Gastrocnemius medialis (tissue), 4 donors: ENCODE data around the gene CKAP4. TPM values are rescaled to one million over a fixed set of nuclear protein-coding genes. Genes with fewer than 3 reads are reported as not detected.

Experiments used
- ATAC-seq, 2 donors: fragments of 150-250 bp; one replicate each; pipeline ENCODE4 v1.9.1; 2016
- DNase-seq, 2 donors: peaks; one replicate each; pipeline ENCODE4 v3.0.0-alpha.2; 2019
- H3K27ac ChIP-seq, 4 donors: fragments of 200-600 bp; sonication (generic); 1 replicate in 1 of 4; 2 replicates in 3 of 4; pipeline ENCODE4 v1.5.1; 2016 to 2018; ENCODE audit warnings: mild to moderate bottlenecking in 2 of 4, moderate library complexity in 1 of 4
- H3K27me3 ChIP-seq, 3 donors: fragments of 200-600 bp; sonication (generic) in 2 of 3; 1 replicate in 1 of 3; 2 replicates in 2 of 3; pipeline versions ENCODE4 v1.5.1 to v1.6.0; 2016 to 2019; ENCODE audit warnings: mild to moderate bottlenecking in 1 of 3, moderate library complexity in 1 of 3
- H3K36me3 ChIP-seq, 2 donors: fragments of 200-600 bp; sonication (generic) in 1 of 2; one replicate each; pipeline ENCODE4 v1.5.1; 2017 to 2018
- H3K4me1 ChIP-seq, 2 donors: fragments of 200-600 bp; sonication (generic) in 1 of 2; one replicate each; pipeline ENCODE4 v1.5.1; 2016 to 2017; ENCODE audit warnings: mild to moderate bottlenecking in 2 of 2
- H3K4me3 ChIP-seq, 4 donors: fragments of 200-600 bp; sonication (generic) in 3 of 4; 1 replicate in 1 of 4; 2 replicates in 3 of 4; pipeline ENCODE4 v1.5.1; 2016 to 2019; ENCODE audit warnings: mild to moderate bottlenecking in 2 of 4
- H3K9me3 ChIP-seq, 3 donors: fragments of 200-600 bp; sonication (generic) in 2 of 3; 1 replicate in 1 of 3; 2 replicates in 2 of 3; pipeline ENCODE4 v1.5.1; 2016 to 2019
- CTCF ChIP-seq, 5 experiments: fragments of 450-650 bp in 3 of 5; fragments of 200-600 bp in 2 of 5; sonication (generic) in 2 of 5; IDR thresholded peaks in 4 of 5; conservative IDR thresholded peaks in 1 of 5; 1 replicate in 4 of 5; 2 replicates in 1 of 5; pipeline ENCODE4 v1.5.1; 2016 to 2019; ENCODE audit warnings: antibody characterized with exemption in 5 of 5, mild to moderate bottlenecking in 3 of 5, moderate library complexity in 3 of 5
- POLR2A ChIP-seq, 2 donors: fragments of 450-650 bp; IDR thresholded peaks; one replicate each; pipeline ENCODE4 v1.6.1; 2017; ENCODE audit warnings: antibody characterized with exemption in 2 of 2, mild to moderate bottlenecking in 2 of 2, moderate library complexity in 2 of 2
- in situ Hi-C, 4 donors: fragments of 200-750 bp; cut with MboI; loops; one replicate each; pipeline versions ENCODE4 v1.15.0 to v1.8.0; 2017; ENCODE audit warnings: low sequenced_read_pairs in 4 of 4
- intact Hi-C: fragments of 100-400 bp; cut with DNase I; formaldehyde crosslinking; loops from one replicate; pipeline ENCODE4 v1.15.1; 2023; ENCODE audit warnings: low total_unique reads
- total RNA-seq, 4 donors: library from RNA; depleted of rRNA; stranded (reverse); fragments of >200 nt; gene quantifications; one replicate each; pipeline versions ENCODE4 v1.1.0 to v1.2.3, GENCODE V29; 2016

CKAP4 gene
- total RNA-seq, 4 donors from 2014 or later = 9.7 to 17.6 (median 15.7) TPM

DNA sequence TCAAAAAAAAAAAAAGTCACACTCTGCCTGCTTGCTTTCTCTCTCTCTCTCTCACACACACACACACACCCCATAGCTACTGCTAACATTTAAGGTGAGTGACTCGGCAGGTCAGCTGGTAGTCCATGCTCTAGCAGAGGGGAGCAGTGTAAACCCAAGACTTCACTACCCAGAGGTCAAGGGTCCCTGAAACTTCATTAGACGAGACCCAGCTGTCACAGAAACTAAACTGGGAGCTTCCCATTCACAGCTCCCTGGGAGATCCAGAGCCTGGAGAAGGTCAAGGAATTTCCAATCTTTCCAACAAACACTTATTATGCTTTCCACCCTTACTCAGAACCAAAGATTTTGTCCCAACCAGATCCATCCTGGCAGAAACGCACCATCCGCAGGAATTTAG lies 33.2 kb downstream of the CKAP4 start:
- intact Hi-C loops (no loop called here), in situ Hi-C loops (loop anchor here in 1 of 4 donors (5.0 kb wide), 1 partner anchor 797 kb away; no protein-coding TSS in a partner anchor)
- no peak overlapping the region for H3K4me3 ChIP-seq
- no peaks in the 10 kb centered on the region for H3K27me3 ChIP-seq
- no peaks in the 10 kb centered on the region for H3K4me1 ChIP-seq
- no peak for DNase-seq
- H3K27ac ChIP-seq = no peak overlapping the region
- no peaks in the 10 kb centered on the region for H3K36me3 ChIP-seq
- no peak for TF ChIP-seq CTCF (IDR thresholded peaks at IDR 0.05 in 4 of 5, conservative IDR thresholded peaks at IDR 0.05 in 1 of 5)
- TF ChIP-seq POLR2A (IDR thresholded peaks at IDR 0.05) = no peak
- ATAC-seq = no peak
- H3K9me3 ChIP-seq = no peaks in the 10 kb centered on the region

DNA sequence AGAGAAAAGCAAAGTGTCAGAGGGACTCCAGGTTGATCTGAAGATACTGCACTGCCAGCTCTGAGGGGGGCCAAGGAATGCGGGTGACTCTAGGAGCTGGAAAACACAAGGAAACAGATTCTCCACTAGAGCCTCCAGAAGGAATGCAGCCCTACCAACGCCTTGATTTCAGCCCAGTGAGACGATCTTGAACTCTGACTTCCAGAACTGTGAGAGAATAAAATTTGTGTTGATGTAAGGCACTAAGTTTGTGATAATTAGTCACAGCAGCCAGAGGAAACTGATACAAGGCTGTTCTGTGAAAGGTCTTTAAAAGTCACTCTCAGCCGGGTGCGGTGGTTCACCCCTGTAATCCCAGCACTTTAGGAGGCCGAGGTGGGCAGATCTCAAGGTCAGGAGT lies 34.2 kb downstream of the CKAP4 start:
- no peaks in the 10 kb centered on the region for H3K4me1 ChIP-seq
- no peaks in the 10 kb centered on the region for H3K27me3 ChIP-seq
- no peak overlapping the region for H3K27ac ChIP-seq
- intact Hi-C loops = no loop called here
- ATAC-seq = no peak
- H3K9me3 ChIP-seq = no peaks in the 10 kb centered on the region
- H3K4me3 ChIP-seq = no peak overlapping the region
- DNase-seq = no peak
- TF ChIP-seq POLR2A (IDR thresholded peaks at IDR 0.05) = no peak
- TF ChIP-seq CTCF (IDR thresholded peaks at IDR 0.05 in 4 of 5, conservative IDR thresholded peaks at IDR 0.05 in 1 of 5) = no peak
- no peaks in the 10 kb centered on the region for H3K36me3 ChIP-seq
- in situ Hi-C loops = loop anchor here in 1 of 4 donors (5.0 kb wide), 1 partner anchor 796 kb away; no protein-coding TSS in a partner anchor

GRCh38 chr12:106211973-106212372 lies 35.8 kb downstream of the CKAP4 start:
- TF ChIP-seq POLR2A (IDR thresholded peaks at IDR 0.05) (no peak), CTCF (IDR thresholded peaks at IDR 0.05 in 4 of 5, conservative IDR thresholded peaks at IDR 0.05 in 1 of 5) (no peak)
- no peak overlapping the region for H3K27ac ChIP-seq
- no peaks in the 10 kb centered on the region for H3K4me1 ChIP-seq
- H3K36me3 ChIP-seq = no peaks in the 10 kb centered on the region
- intact Hi-C loops (no loop called here), in situ Hi-C loops (loop anchor here in 1 of 4 donors (5.0 kb wide), 1 partner anchor 795 kb away; no protein-coding TSS in a partner anchor)
- no peak for DNase-seq
- H3K4me3 ChIP-seq = no peak overlapping the region
- no peaks in the 10 kb centered on the region for H3K27me3 ChIP-seq
- ATAC-seq = no peak
- H3K9me3 ChIP-seq = no peaks in the 10 kb centered on the region

GRCh38 chr12:106205208-106206069 lies 42.4 kb downstream of the CKAP4 start:
- Histone ChIP-seq H3K27me3 (no peaks in the 10 kb centered on the region), H3K4me1 (peaks cover 3 to 16% of the 10 kb centered on the region in 2 donors), H3K4me3 (no peak overlapping the region), H3K36me3 (no peaks in the 10 kb centered on the region), H3K27ac (peak overlapping the region; percentile 5 to 65 (median 36)), H3K9me3 (no peaks in the 10 kb centered on the region)
- ATAC-seq = peak; percentile 87 to 97
- intact Hi-C loops = loop anchor here (2.0 to 5.0 kb wide), 3 partner anchors 67 to 783 kb away; partner anchors contain the start of gene NUAK1
- TF ChIP-seq POLR2A (IDR thresholded peaks at IDR 0.05) (no peak), CTCF (IDR thresholded peaks at IDR 0.05 in 4 of 5, conservative IDR thresholded peaks at IDR 0.05 in 1 of 5) (peak; percentile 36 to 69 (median 49))
- in situ Hi-C loops = no loop called here
- peak; percentile 71 to 82 for DNase-seq
